Epithelial cell of prostate (primary cell): ENCODE results near the gene ARG1.
"Not testable (repeated sequence)": the region's sequence is repeated elsewhere in the genome, so short reads cannot be mapped to it uniquely, and the experiment has no call there.

Experiments
- DNase-seq: peaks from one replicate; pipeline ENCODE4 v3.0.0-alpha.2; 2011; ENCODE audit warnings: low read depth, low spot score
- H3K27ac ChIP-seq: fragments of 450-650 bp; 2 replicates; pipeline ENCODE4 v1.5.1; 2017; ENCODE audit warnings: mild to moderate bottlenecking

The ARG1 gene

GRCh38 chr6:131572686-131573415 is at the start of gene ARG1:
TSS of gene ARG1 (plus strand) at chr6:131573226. CDS start at chr6:131573283, 57 bp downstream.
- no peak for DNase-seq
- H3K27ac ChIP-seq, result no peak within 1 kb of the TSS

GRCh38 chr6:131523988-131524673 is 48.9 kb upstream of the ARG1 start:
- no peak for DNase-seq
- H3K27ac ChIP-seq, result no peak overlapping the region

- DNase-seq, result no peak
- no peak overlapping the region for H3K27ac ChIP-seq
Observed at GRCh38 chr6:131524695-131525336, 48.2 kb upstream of the ARG1 start.

GRCh38 chr6:131530936-131531335 is 42.1 kb upstream of the ARG1 start:
- DNase-seq, result not testable (repeated sequence)

GRCh38 chr6:131531681-131532080 is 41.3 kb upstream of the ARG1 start:
- not testable (repeated sequence) for H3K27ac ChIP-seq, DNase-seq

More at GRCh38 chr6:131530936-131531335, 42.1 kb upstream of the ARG1 start:
- not testable (repeated sequence) for H3K27ac ChIP-seq

- DNase-seq, result no peak
- no peak overlapping the region for H3K27ac ChIP-seq
Observed at GRCh38 chr6:131532580-131533039, 40.4 kb upstream of the ARG1 start.

GRCh38 chr6:131538615-131539014 is 34.4 kb upstream of the ARG1 start:
- H3K27ac ChIP-seq, DNase-seq: not testable (repeated sequence)

- no peak for DNase-seq
- H3K27ac ChIP-seq, result no peak overlapping the region
Observed at GRCh38 chr6:131545317-131545716, 27.7 kb upstream of the ARG1 start.

GRCh38 chr6:131547488-131547887 is 25.5 kb upstream of the ARG1 start:
- no peak overlapping the region for H3K27ac ChIP-seq
- DNase-seq, result no peak

- no peak overlapping the region for H3K27ac ChIP-seq
- DNase-seq, result no peak
Observed at GRCh38 chr6:131548441-131548840, 24.6 kb upstream of the ARG1 start.

- DNase-seq, result no peak
- H3K27ac ChIP-seq, result no peak overlapping the region
Observed at GRCh38 chr6:131549811-131550210, 23.2 kb upstream of the ARG1 start.

- H3K27ac ChIP-seq, result no peak overlapping the region
- no peak for DNase-seq
Observed at GRCh38 chr6:131551902-131552301, 21.1 kb upstream of the ARG1 start.

GRCh38 chr6:131552572-131552971 is 20.5 kb upstream of the ARG1 start:
- DNase-seq, result no peak
- H3K27ac ChIP-seq, result no peak overlapping the region

- no peak for DNase-seq
- H3K27ac ChIP-seq, result no peak overlapping the region
Observed at GRCh38 chr6:131555992-131556391, 17.0 kb upstream of the ARG1 start.

- no peak for DNase-seq
- no peak overlapping the region for H3K27ac ChIP-seq
Observed at GRCh38 chr6:131558922-131559321, 14.1 kb upstream of the ARG1 start.

- no peak for DNase-seq
- no peak overlapping the region for H3K27ac ChIP-seq
Observed at GRCh38 chr6:131561925-131562707, 10.9 kb upstream of the ARG1 start.

- DNase-seq, result no peak
- no peak overlapping the region for H3K27ac ChIP-seq
Observed at GRCh38 chr6:131565056-131565455, 8.0 kb upstream of the ARG1 start.

GRCh38 chr6:131568726-131569125 is 4.3 kb upstream of the ARG1 start:
- H3K27ac ChIP-seq, result no peak overlapping the region
- no peak for DNase-seq

GRCh38 chr6:131574133-131574532 is 1.1 kb downstream of the ARG1 start:
- no peak for DNase-seq

GRCh38 chr6:131574686-131575085 is 1.7 kb downstream of the ARG1 start:
- DNase-seq, result no peak
- no peak overlapping the region for H3K27ac ChIP-seq

More at GRCh38 chr6:131574133-131574532, 1.1 kb downstream of the ARG1 start:
- no peak overlapping the region for H3K27ac ChIP-seq
